Spleen (tissue), 11 donors: ENCODE data around the gene SEC24A. TPM values are rescaled to one million over a fixed set of nuclear protein-coding genes. Genes with fewer than 3 reads are reported as not detected.
A peak's percentile ranks its signal among the peaks of the same experiment; 100 is the strongest.

Experiments used
- DNase-seq: peaks from one replicate; pipeline ENCODE4 v3.0.0-alpha.2; 2020
- H3K27ac ChIP-seq, 8 donors: fragments of 200-600 bp; sonication (generic) in 7 of 8; 1 replicate in 4 of 8; 2 replicates in 4 of 8; pipeline versions ENCODE4 v1.5.0 to v1.8.0; 2016 to 2021; ENCODE audit warnings: inconsistent platforms in 4 of 8, mild to moderate bottlenecking in 4 of 8, moderate library complexity in 1 of 8
- H3K27me3 ChIP-seq, 7 donors: fragments of 200-600 bp; sonication (generic) in 6 of 7; replicated peaks in 1 of 7; 1 replicate in 4 of 7; 2 replicates in 3 of 7; pipeline versions ENCODE4 v1.5.0 to v1.8.0; 2016 to 2021; ENCODE audit warnings: inconsistent platforms in 3 of 7, mild to moderate bottlenecking in 1 of 7
- H3K36me3 ChIP-seq, 6 donors: fragments of 200-600 bp; sonication (generic) in 5 of 6; 1 replicate in 4 of 6; 2 replicates in 2 of 6; pipeline versions ENCODE4 v1.5.0 to v1.8.0; 2016 to 2021; ENCODE audit warnings: inconsistent platforms in 2 of 6
- H3K4me1 ChIP-seq, 6 donors: fragments of 200-600 bp; sonication (generic) in 5 of 6; 1 replicate in 3 of 6; 2 replicates in 3 of 6; pipeline versions ENCODE4 v1.5.0 to v1.8.0; 2016 to 2021; ENCODE audit warnings: inconsistent platforms in 3 of 6
- H3K4me3 ChIP-seq, 8 donors: fragments of 200-600 bp; sonication (generic) in 7 of 8; 1 replicate in 4 of 8; 2 replicates in 4 of 8; pipeline versions ENCODE4 v1.5.0 to v1.8.0; 2016 to 2021; ENCODE audit warnings: inconsistent platforms in 4 of 8, mild to moderate bottlenecking in 4 of 8, moderate library complexity in 2 of 8
- H3K9me3 ChIP-seq, 8 donors: fragments of 200-600 bp; sonication (generic) in 7 of 8; 1 replicate in 4 of 8; 2 replicates in 4 of 8; pipeline versions ENCODE4 v1.5.0 to v1.8.0; 2016 to 2021; ENCODE audit warnings: inconsistent platforms in 4 of 8
- POLR2A ChIP-seq, 3 donors: fragments of 450-650 bp; IDR thresholded peaks; one replicate each; pipeline ENCODE4 v1.5.1; 2017; ENCODE audit warnings: antibody characterized with exemption in 3 of 3, mild to moderate bottlenecking in 1 of 3
- POLR2AphosphoS5 ChIP-seq, 3 donors: sonication (generic); formaldehyde crosslinking; IDR thresholded peaks; one replicate each; pipeline ENCODE4 v1.5.1; 2017; ENCODE audit warnings: antibody characterized with exemption in 3 of 3
- whole genome bisulfite sequencing, 5 donors: extraction: QIAGEN DNeasy Blood & Tissue Kit in 3 of 5; methylation state at CpG; one replicate each; pipeline versions ENCODE4 v1.1.5 to v1.1.7; 2013 to 2018; 5-methylcytosine and 5-hydroxymethylcytosine counted together
- intact Hi-C: fragments of 100-400 bp; cut with DNase I; formaldehyde crosslinking; loops from one replicate; pipeline ENCODE4 v1.15.0; 2023; ENCODE audit warnings: low total_unique reads
- polyA plus RNA-seq, 3 donors: library from polyadenylated mRNA; stranded (reverse); fragments of 200-250 nt; gene quantifications; one replicate each; pipeline ENCODE4 v1.2.1, GENCODE V29; 2013
- total RNA-seq, 7 donors: library from RNA; depleted of rRNA in 3 of 7; stranded (reverse); fragments of >200 nt in 3 of 7; fragmentation: NEBNext Ultra II Directional in 4 of 7; extraction: Animal tissue kit (Norgen Biotek cat#: 25700) in 4 of 7; gene quantifications; one replicate each; pipeline versions ENCODE4 v1.1.0 to v1.2.1, GENCODE V29; 2016 to 2021
- TF ChIP-seq, protein P1 (sequence below), 11 experiments: fragments of 200-600 bp in 7 of 11; fragments of 450-650 bp in 4 of 11; sonication (generic) in 4 of 11; IDR thresholded peaks in 8 of 11; conservative IDR thresholded peaks in 3 of 11; 1 replicate in 7 of 11; 2 replicates in 4 of 11; pipeline versions ENCODE4 v1.4.0 to v1.8.0; 2016 to 2021; ENCODE audit warnings: antibody characterized with exemption in 11 of 11, inconsistent platforms in 4 of 11, mild to moderate bottlenecking in 1 of 11
- donor health status: healthy with polysubstance abuse.
- donor health status: DM: no; HTN: no; CAD: no; lungs with moderate emphysema.
- donor health status: DM: no; HTN: no; CAD: no.
- donor health status: Bipolar disorder and iron deficiency.
- donor health status: healthy.
- donor health status: DM: no; HTN: no; CAD: no.
- donor health status: DM: yes; HTN: yes; CAD: no.

Gene SEC24A
- total and polyA plus RNA-seq, 10 donors, result 2.3 to 36.3 (median 25.1) TPM

DNA sequence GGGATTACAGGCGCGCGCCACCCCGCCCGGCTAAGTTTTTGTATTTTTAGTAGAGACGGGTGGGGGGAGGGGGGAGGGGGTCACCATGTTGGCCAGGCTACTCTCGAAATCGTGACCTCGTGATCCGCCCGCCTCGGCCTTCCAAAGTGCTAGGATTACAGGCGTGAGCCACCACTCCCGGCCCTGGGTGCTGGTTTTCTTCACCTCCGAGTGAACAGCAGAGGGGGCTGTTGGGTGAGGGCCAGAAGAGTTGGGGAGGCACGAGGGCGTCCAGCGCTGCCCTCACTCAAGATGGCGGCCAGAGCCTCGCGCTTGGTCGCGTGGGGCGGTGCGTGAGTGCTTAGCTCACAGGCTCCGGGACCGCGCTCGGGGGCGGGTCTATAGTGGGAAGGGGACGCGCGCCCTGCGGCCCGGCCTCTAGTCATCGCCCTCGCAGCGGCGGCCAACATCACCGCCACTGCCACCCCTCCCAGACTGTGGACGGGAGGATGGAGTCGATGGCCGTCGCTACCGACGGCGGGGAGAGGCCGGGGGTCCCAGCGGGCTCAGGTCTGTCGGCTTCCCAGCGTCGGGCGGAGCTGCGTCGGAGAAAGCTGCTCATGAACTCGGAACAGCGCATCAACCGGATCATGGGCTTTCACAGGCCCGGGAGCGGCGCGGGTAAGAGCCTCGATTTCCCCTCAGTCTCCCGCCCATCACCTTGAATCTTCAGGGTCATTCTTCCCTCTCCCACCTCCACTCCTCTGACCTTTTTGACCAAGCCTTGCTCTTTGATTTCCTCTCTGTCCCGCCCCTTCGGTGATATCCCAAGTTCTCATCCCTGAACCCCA is 89.8 kb downstream of the SEC24A start, which contains the start of gene CAMLG:
TSS of gene CAMLG (plus strand) at position 416 of the 830 bp plus-strand sequence. CDS start at position 489, 73 bp downstream.
- TF ChIP-seq, protein P1, sequence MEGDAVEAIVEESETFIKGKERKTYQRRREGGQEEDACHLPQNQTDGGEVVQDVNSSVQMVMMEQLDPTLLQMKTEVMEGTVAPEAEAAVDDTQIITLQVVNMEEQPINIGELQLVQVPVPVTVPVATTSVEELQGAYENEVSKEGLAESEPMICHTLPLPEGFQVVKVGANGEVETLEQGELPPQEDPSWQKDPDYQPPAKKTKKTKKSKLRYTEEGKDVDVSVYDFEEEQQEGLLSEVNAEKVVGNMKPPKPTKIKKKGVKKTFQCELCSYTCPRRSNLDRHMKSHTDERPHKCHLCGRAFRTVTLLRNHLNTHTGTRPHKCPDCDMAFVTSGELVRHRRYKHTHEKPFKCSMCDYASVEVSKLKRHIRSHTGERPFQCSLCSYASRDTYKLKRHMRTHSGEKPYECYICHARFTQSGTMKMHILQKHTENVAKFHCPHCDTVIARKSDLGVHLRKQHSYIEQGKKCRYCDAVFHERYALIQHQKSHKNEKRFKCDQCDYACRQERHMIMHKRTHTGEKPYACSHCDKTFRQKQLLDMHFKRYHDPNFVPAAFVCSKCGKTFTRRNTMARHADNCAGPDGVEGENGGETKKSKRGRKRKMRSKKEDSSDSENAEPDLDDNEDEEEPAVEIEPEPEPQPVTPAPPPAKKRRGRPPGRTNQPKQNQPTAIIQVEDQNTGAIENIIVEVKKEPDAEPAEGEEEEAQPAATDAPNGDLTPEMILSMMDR (IDR thresholded peaks at IDR 0.05 in 8 of 11, conservative IDR thresholded peaks at IDR 0.05 in 3 of 11), result peak; percentile 65 to 93 (median 80)
- peak; percentile 83 to 91 (median 88) for TF ChIP-seq POLR2A (IDR thresholded peaks at IDR 0.05)
- TF ChIP-seq POLR2AphosphoS5 (IDR thresholded peaks at IDR 0.05), result peak; percentile 98 to 99 (median 99)
- H3K9me3 ChIP-seq, result no peaks in the 10 kb centered on the region
- H3K4me3 ChIP-seq, result peak within 1 kb of the TSS; percentile 62 to 83 (median 74)
- no peaks in the 10 kb centered on the region for H3K27me3 ChIP-seq
- peak; percentile 100 for DNase-seq
- 0 to 1% (median 1%) methylated on average over 24 to 66 of the region's 66 CpGs for WGBS, 5 donors
- H3K36me3 ChIP-seq, result peaks cover 0 to 30% (median 2%) of the 10 kb centered on the region in 6 donors
- H3K4me1 ChIP-seq, result peaks cover 8 to 69% (median 50%) of the 10 kb centered on the region in 6 donors
- peak within 1 kb of the TSS; percentile 82 to 95 (median 92) for H3K27ac ChIP-seq
- intact Hi-C loops, result loop anchor here (10.0 kb wide), 1 partner anchor 564 kb away; the partner anchor contains the start of gene SKP1

DNA sequence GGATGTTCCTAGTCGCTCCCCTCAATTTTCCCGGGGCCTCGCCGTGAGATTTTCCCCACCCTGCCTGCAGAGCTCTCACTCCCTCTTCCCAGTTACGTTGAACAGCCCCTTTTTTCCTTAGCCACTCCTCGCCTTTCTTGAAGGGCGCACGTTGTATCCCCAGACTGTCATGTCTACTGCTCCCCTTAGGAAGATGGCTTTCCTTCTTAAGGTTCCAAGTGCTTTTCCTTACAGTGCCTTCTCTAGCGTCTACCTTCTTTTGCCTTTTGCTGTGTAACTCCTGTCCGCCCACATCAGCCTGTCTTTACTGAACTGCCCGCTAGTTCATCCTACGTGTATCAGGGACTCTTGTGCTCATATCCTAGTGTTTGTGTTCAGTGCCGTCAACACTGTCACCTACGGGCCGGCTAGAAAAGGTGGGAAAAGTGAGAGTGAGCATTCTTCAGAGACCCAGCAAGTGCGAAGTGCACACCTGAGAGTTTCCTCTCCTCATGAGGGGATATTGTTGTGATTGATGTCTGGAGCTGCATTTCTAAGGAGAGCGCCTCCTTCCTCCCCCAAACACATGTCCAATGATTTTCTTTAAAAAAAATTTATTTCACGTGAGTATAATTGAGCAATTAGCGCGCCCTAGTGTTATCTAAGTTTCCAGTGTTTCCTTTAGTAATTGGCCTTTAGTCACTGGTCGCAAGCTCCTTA is 90.5 kb downstream of the SEC24A start:
- no peaks in the 10 kb centered on the region for H3K9me3 ChIP-seq
- intact Hi-C loops, result loop anchor here (10.0 kb wide), 1 partner anchor 564 kb away; the partner anchor contains the start of gene SKP1
- H3K4me3 ChIP-seq, result peak overlapping the region; percentile 62 to 83 (median 74)
- peak overlapping the region; percentile 82 to 95 (median 92) for H3K27ac ChIP-seq
- DNase-seq, result peak; percentile 77
- no peaks in the 10 kb centered on the region for H3K27me3 ChIP-seq
- TF ChIP-seq POLR2A (IDR thresholded peaks at IDR 0.05) (no peak), POLR2AphosphoS5 (IDR thresholded peaks at IDR 0.05) (no peak)
- TF ChIP-seq, protein P1 (IDR thresholded peaks at IDR 0.05 in 8 of 11, conservative IDR thresholded peaks at IDR 0.05 in 3 of 11), result peak in 4 of 11 experiments; percentile 5 to 18 (median 12)
- 1 to 3% (median 1%) methylated on average over 21 of the region's 21 CpGs for WGBS, 5 donors
- peaks cover 0 to 37% (median 4%) of the 10 kb centered on the region in 6 donors for H3K36me3 ChIP-seq
- peaks cover 8 to 69% (median 50%) of the 10 kb centered on the region in 6 donors for H3K4me1 ChIP-seq

DNA sequence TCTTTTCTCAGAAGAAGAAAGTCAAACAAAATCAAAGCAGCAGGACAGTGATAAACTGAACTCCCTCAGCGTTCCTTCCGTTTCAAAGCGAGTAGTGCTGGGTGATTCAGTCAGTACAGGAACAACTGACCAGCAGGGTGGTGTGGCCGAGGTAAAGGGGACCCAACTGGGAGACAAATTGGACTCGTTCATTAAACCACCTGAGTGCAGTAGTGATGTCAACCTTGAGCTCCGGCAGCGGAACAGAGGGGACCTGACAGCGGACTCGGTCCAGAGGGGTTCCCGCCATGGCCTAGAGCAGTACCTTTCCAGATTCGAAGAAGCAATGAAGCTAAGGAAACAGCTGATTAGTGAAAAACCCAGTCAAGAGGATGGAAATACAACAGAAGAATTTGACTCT is 92.5 kb downstream of the SEC24A start:
- 91 to 94% (median 93%) methylated on average over 11 of the region's 11 CpGs for WGBS, 5 donors
- H3K4me1 ChIP-seq, result peaks cover 8 to 58% (median 41%) of the 10 kb centered on the region in 6 donors
- no peaks in the 10 kb centered on the region for H3K9me3 ChIP-seq
- H3K27me3 ChIP-seq, result no peaks in the 10 kb centered on the region
- no peak for TF ChIP-seq POLR2A (IDR thresholded peaks at IDR 0.05)
- TF ChIP-seq, protein P1 (IDR thresholded peaks at IDR 0.05 in 8 of 11, conservative IDR thresholded peaks at IDR 0.05 in 3 of 11), result no peak
- no peak for TF ChIP-seq POLR2AphosphoS5 (IDR thresholded peaks at IDR 0.05)
- intact Hi-C loops, result no loop called here
- no peak for DNase-seq
- H3K27ac ChIP-seq, result no peak overlapping the region
- peaks cover 0 to 53% (median 5%) of the 10 kb centered on the region in 6 donors for H3K36me3 ChIP-seq
- H3K4me3 ChIP-seq, result no peak overlapping the region
